Neural progenitor cell (in vitro differentiated cells): ENCODE data around the gene ANKRD11. TPM values are rescaled to one million over a fixed set of nuclear protein-coding genes. Genes with fewer than 3 reads are reported as not detected.
"Not testable (repeated sequence)": the region's sequence is repeated elsewhere in the genome, so short reads cannot be mapped to it uniquely, and the experiment has no call there.

ENCODE experiments used
- DNase-seq: peaks from one replicate; pipeline ENCODE4 v3.0.0-alpha.2; 2016; ENCODE audit warnings: low spot score
- H2AFZ ChIP-seq: fragments of 200-600 bp; sonication (generic); replicated peaks from 2 replicates; pipeline ENCODE4 v1.6.1; 2016; ENCODE audit warnings: antibody characterized with exemption
- H3F3A ChIP-seq: fragments of 200-600 bp; sonication (generic); 2 replicates; pipeline ENCODE4 v1.6.1; 2016; ENCODE audit warnings: antibody characterized with exemption, low read depth
- H3K27ac ChIP-seq: fragments of 200-600 bp; sonication (generic); 2 replicates; pipeline ENCODE4 v1.5.1; 2016; ENCODE audit warnings: mild to moderate bottlenecking
- H3K27me3 ChIP-seq: fragments of 200-600 bp; sonication (generic); 2 replicates; pipeline ENCODE4 v1.6.1; 2016; ENCODE audit warnings: mild to moderate bottlenecking, moderate library complexity
- H3K36me3 ChIP-seq: fragments of 200-600 bp; sonication (generic); 2 replicates; pipeline ENCODE4 v1.5.1; 2016
- H3K4me1 ChIP-seq: fragments of 200-600 bp; sonication (generic); 2 replicates; pipeline ENCODE4 v1.6.1; 2016; ENCODE audit warnings: mixed run types
- H3K4me2 ChIP-seq: fragments of 200-600 bp; sonication (generic); 2 replicates; pipeline ENCODE4 v1.6.1; 2016
- H3K4me3 ChIP-seq: fragments of 200-600 bp; sonication (generic); 2 replicates; pipeline ENCODE4 v1.5.1; 2016
- H3K79me2 ChIP-seq: fragments of 200-600 bp; sonication (generic); 2 replicates; pipeline ENCODE4 v1.6.1; 2016; ENCODE audit warnings: low read depth
- H3K9ac ChIP-seq: fragments of 200-600 bp; sonication (generic); 2 replicates; pipeline ENCODE4 v1.6.1; 2016
- H3K9me3 ChIP-seq: fragments of 200-600 bp; sonication (generic); 2 replicates; pipeline ENCODE4 v1.5.1; 2016; ENCODE audit warnings: low read depth
- H4K20me1 ChIP-seq: fragments of 200-600 bp; sonication (generic); 2 replicates; pipeline ENCODE4 v1.6.1; 2016; ENCODE audit warnings: low read depth
- H3K27ac Mint-ChIP-seq: 3 replicates; pipeline ENCODE4 v1.8.0; 2021; ENCODE audit warnings: mixed read lengths
- H3K27me3 Mint-ChIP-seq: 2 replicates; pipeline ENCODE4 v1.8.0; 2022; ENCODE audit warnings: low read depth, mild to moderate bottlenecking, inconsistent platforms, moderate library complexity, mixed read lengths; ENCODE audit not compliant: insufficient read depth
- H3K36me3 Mint-ChIP-seq: 3 replicates; pipeline ENCODE4 v1.8.0; 2021; ENCODE audit warnings: mixed read lengths
- H3K4me1 Mint-ChIP-seq: 3 replicates; pipeline ENCODE4 v1.8.0; 2021; ENCODE audit warnings: mixed read lengths
- H3K4me3 Mint-ChIP-seq: 3 replicates; pipeline ENCODE4 v1.8.0; 2021; ENCODE audit warnings: mild to moderate bottlenecking, moderate library complexity, mixed read lengths
- H3K9me3 Mint-ChIP-seq: 3 replicates; pipeline ENCODE4 v1.8.0; 2020; ENCODE audit warnings: mixed read lengths
- EZH2 ChIP-seq: fragments of 200-600 bp; sonication (generic); IDR thresholded peaks from 2 replicates; pipeline ENCODE4 v1.6.1; 2017; ENCODE audit warnings: antibody characterized with exemption, mild to moderate bottlenecking, moderate library complexity
- EZH2phosphoT487 ChIP-seq: fragments of 200-600 bp; sonication (generic); IDR thresholded peaks from 2 replicates; pipeline ENCODE4 v1.6.1; 2017; ENCODE audit warnings: antibody characterized with exemption
- total RNA-seq: library from RNA; depleted of rRNA; stranded (reverse); fragments of >200 nt; gene quantifications from 2 replicates; pipeline ENCODE4 v1.2.3, GENCODE V29; 2015; ENCODE audit warnings: low replicate concordance
- TF ChIP-seq, protein P1 (sequence below): fragments of 200-600 bp; sonication (generic); IDR thresholded peaks from 2 replicates; pipeline ENCODE4 v1.5.1; 2017; ENCODE audit warnings: antibody characterized with exemption, mild to moderate bottlenecking

ANKRD11 gene
- total RNA-seq, 1 donor from 2014 or later, result 47.3 TPM

DNA sequence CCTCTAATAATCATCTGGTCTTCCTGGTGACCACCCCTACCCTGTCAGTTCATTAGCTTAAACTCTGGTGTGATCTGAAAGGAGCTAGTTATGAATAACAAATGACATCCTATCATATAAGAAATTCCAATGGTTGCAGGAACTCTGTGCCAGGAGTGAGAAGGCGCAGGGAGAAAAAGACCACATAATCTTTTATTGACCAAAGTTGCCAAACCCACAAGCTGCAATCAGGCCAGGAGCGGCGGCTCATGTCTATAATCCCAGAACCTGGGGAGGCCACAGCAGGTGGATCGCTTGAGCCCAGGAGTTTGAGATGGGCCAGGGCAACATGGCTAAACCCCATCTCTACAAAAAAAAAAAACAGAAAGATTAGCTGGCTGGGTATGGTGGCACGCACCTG, 23.4 kb downstream of the ANKRD11 start:
- Mint-ChIP-seq H3K27me3 (no peaks in the 10 kb centered on the region), H3K36me3 (peaks cover 29% of the 10 kb centered on the region), H3K27ac (no peak overlapping the region), H3K4me3 (no peak overlapping the region), H3K4me1 (peaks cover 26% of the 10 kb centered on the region), H3K9me3 (peaks cover 16% of the 10 kb centered on the region)
- peaks cover 30% of the 10 kb centered on the region for H3F3A ChIP-seq
- TF ChIP-seq, protein P1, sequence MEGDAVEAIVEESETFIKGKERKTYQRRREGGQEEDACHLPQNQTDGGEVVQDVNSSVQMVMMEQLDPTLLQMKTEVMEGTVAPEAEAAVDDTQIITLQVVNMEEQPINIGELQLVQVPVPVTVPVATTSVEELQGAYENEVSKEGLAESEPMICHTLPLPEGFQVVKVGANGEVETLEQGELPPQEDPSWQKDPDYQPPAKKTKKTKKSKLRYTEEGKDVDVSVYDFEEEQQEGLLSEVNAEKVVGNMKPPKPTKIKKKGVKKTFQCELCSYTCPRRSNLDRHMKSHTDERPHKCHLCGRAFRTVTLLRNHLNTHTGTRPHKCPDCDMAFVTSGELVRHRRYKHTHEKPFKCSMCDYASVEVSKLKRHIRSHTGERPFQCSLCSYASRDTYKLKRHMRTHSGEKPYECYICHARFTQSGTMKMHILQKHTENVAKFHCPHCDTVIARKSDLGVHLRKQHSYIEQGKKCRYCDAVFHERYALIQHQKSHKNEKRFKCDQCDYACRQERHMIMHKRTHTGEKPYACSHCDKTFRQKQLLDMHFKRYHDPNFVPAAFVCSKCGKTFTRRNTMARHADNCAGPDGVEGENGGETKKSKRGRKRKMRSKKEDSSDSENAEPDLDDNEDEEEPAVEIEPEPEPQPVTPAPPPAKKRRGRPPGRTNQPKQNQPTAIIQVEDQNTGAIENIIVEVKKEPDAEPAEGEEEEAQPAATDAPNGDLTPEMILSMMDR, result no peak
- TF ChIP-seq EZH2phosphoT487 (no peak), EZH2 (no peak)
- H3K4me1 ChIP-seq, result peaks cover 21% of the 10 kb centered on the region
- H3K27me3 ChIP-seq, result no peaks in the 10 kb centered on the region
- no peaks in the 10 kb centered on the region for H3K36me3 ChIP-seq
- no peak overlapping the region for H3K4me3 ChIP-seq
- no peak overlapping the region for H3K9ac ChIP-seq
- H3K4me2 ChIP-seq, result peak overlapping the region; percentile 30
- H3K9me3 ChIP-seq, result no peaks in the 10 kb centered on the region
- DNase-seq, result no peak
- peaks cover 97% of the 10 kb centered on the region for H3K79me2 ChIP-seq
- H3K27ac ChIP-seq, result peak overlapping the region; percentile 18
- no peak overlapping the region for H2AFZ ChIP-seq
- peaks cover 81% of the 10 kb centered on the region for H4K20me1 ChIP-seq

DNA sequence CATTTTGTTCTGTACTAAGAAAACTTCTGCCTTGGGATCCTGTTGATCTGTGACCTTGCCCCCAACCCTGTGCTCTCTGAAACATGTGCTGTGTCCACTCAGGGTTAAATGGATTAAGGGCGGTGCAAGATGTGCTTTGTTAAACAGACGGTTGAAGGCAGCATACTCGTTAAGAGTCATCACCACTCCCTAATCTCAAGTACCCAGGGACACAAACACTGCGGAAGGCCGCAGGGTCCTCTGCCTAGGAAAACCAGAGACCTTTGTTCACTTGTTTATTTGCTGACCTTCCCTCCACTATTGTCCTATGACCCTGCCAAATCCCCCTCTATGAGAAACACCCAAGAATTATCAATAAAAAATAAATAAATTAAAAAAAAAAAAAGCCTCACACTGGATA, 27.0 kb downstream of the ANKRD11 start:
- not testable (repeated sequence) for H3K4me2 ChIP-seq, H3K27me3 ChIP-seq, H3K9ac ChIP-seq, H3K27ac Mint-ChIP-seq, H3K27me3 Mint-ChIP-seq, H2AFZ ChIP-seq, H3K27ac ChIP-seq, H3K4me3 Mint-ChIP-seq, H3K36me3 ChIP-seq, H3K4me3 ChIP-seq, H3K9me3 ChIP-seq, DNase-seq
- Mint-ChIP-seq H3K4me1 (peaks cover 24% of the 10 kb centered on the region), H3K36me3 (peaks cover 41% of the 10 kb centered on the region), H3K9me3 (peaks cover 35% of the 10 kb centered on the region)
- peaks cover 21% of the 10 kb centered on the region for H3K4me1 ChIP-seq
- H3K79me2 ChIP-seq, result peaks cover 97% of the 10 kb centered on the region
- H3F3A ChIP-seq, result peaks cover 37% of the 10 kb centered on the region
- peaks cover 70% of the 10 kb centered on the region for H4K20me1 ChIP-seq

DNA sequence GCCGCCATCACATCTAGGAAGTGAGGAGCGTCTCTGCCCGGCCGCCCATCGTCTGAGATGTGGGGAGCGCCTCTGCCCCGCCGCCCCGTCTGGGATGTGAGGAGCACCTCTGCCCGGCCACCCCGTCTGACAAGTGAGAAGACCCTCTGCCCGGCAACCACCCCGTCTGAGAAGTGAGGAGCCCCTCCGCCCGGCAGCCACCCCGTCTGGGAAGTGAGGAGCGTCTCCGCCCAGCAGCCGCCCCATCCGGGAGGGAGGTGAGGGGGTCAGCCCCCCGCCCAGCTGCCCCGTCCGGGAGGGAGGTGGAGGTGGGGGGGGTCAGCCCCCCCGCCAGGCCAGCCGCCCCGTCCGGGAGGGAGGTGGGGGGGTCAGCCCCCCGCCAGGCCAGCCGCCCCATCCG, 27.7 kb downstream of the ANKRD11 start:
- Histone ChIP-seq H4K20me1 (peaks cover 68% of the 10 kb centered on the region), H3F3A (peaks cover 37% of the 10 kb centered on the region), H3K4me1 (peaks cover 21% of the 10 kb centered on the region), H3K79me2 (peaks cover 97% of the 10 kb centered on the region)
- not testable (repeated sequence) for H3K4me3 ChIP-seq, H3K27me3 Mint-ChIP-seq, DNase-seq, H3K4me2 ChIP-seq, H3K27ac ChIP-seq, H3K36me3 ChIP-seq, H3K4me3 Mint-ChIP-seq, H2AFZ ChIP-seq, H3K9me3 ChIP-seq, H3K9ac ChIP-seq, H3K27me3 ChIP-seq, H3K27ac Mint-ChIP-seq
- H3K4me1 Mint-ChIP-seq, result peaks cover 24% of the 10 kb centered on the region
- H3K9me3 Mint-ChIP-seq, result peaks cover 40% of the 10 kb centered on the region
- peaks cover 44% of the 10 kb centered on the region for H3K36me3 Mint-ChIP-seq

DNA sequence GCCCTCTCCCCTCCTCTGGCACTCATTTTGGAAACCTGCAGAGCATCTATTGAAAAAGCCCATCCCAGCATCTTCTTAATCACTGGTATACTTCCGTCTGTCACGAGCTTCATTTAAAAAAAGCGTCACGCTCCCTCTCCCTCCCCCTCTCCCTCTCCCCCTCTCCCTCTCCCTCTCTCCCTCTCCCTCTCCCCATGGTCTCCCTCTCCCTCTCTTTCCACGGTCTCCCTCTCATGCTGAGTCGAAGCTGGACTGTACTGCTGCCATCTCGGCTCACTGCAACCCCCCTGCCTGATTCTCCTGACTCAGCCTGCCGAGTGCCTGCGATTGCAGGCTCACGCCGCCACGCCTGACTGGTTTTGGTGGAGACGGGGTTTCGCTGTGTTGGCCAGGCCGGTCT, 28.5 kb downstream of the ANKRD11 start:
- H3F3A ChIP-seq, result peaks cover 33% of the 10 kb centered on the region
- H3K27ac ChIP-seq, H2AFZ ChIP-seq, H3K4me3 Mint-ChIP-seq, H3K27me3 Mint-ChIP-seq, H3K27ac Mint-ChIP-seq, H3K9me3 ChIP-seq, DNase-seq, H3K36me3 ChIP-seq, H3K9ac ChIP-seq, H3K4me2 ChIP-seq, H3K4me3 ChIP-seq, H3K27me3 ChIP-seq: not testable (repeated sequence)
- H3K36me3 Mint-ChIP-seq, result peaks cover 44% of the 10 kb centered on the region
- peaks cover 61% of the 10 kb centered on the region for H4K20me1 ChIP-seq
- H3K4me1 ChIP-seq, result peaks cover 21% of the 10 kb centered on the region
- peaks cover 42% of the 10 kb centered on the region for H3K9me3 Mint-ChIP-seq
- peaks cover 23% of the 10 kb centered on the region for H3K4me1 Mint-ChIP-seq
- H3K79me2 ChIP-seq, result peaks cover 96% of the 10 kb centered on the region

DNA sequence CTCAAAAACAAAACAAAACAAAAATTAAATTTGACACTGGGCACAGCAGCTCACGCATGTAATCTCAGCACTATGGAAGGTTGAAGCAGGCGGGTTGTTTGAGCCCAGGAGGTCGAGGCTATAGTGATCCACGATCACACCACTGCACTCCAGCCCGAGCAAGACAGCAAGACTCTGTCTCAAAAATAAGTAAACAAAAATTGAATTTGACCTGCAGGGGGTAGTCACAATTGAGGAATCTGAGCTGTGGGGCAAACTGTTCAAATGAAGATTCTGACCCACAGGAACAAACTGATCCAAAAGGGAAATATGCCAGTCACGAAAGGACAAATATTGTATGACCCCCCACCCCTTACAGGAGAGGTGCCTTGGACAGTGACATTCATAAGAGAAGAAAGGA, 29.8 kb downstream of the ANKRD11 start:
- no peak overlapping the region for H3K4me2 ChIP-seq
- TF ChIP-seq EZH2phosphoT487 (no peak), EZH2 (no peak)
- TF ChIP-seq, protein P1, result no peak
- H3K79me2 ChIP-seq, result peaks cover 95% of the 10 kb centered on the region
- no peak overlapping the region for H3K9ac ChIP-seq
- H3K4me3 Mint-ChIP-seq, result no peak overlapping the region
- peaks cover 14% of the 10 kb centered on the region for H3K4me1 Mint-ChIP-seq
- H3K36me3 Mint-ChIP-seq, result peaks cover 46% of the 10 kb centered on the region
- H3K27me3 Mint-ChIP-seq, result peaks cover 5% of the 10 kb centered on the region
- H3K9me3 ChIP-seq, result no peaks in the 10 kb centered on the region
- H3K27ac Mint-ChIP-seq, result no peak overlapping the region
- DNase-seq, result no peak
- peaks cover 21% of the 10 kb centered on the region for H3F3A ChIP-seq
- no peaks in the 10 kb centered on the region for H3K27me3 ChIP-seq
- peaks cover 9% of the 10 kb centered on the region for H3K4me1 ChIP-seq
- H2AFZ ChIP-seq, result no peak overlapping the region
- peaks cover 43% of the 10 kb centered on the region for H3K9me3 Mint-ChIP-seq
- no peak overlapping the region for H3K27ac ChIP-seq
- H3K4me3 ChIP-seq, result no peak overlapping the region
- H4K20me1 ChIP-seq, result peaks cover 53% of the 10 kb centered on the region
- H3K36me3 ChIP-seq, result no peaks in the 10 kb centered on the region
